Gastrocnemius medialis (tissue), 4 donors: Measurements from ENCODE around the gene MAGI1.

ENCODE experiments used
- POLR2A ChIP-seq, 2 donors: fragments of 450-650 bp; IDR thresholded peaks; one replicate each; pipeline ENCODE4 v1.6.1; 2017; ENCODE audit warnings: antibody characterized with exemption in 2 of 2, mild to moderate bottlenecking in 2 of 2, moderate library complexity in 2 of 2
- TF ChIP-seq, protein P1 (sequence below), 5 experiments: fragments of 450-650 bp in 3 of 5; fragments of 200-600 bp in 2 of 5; sonication (generic) in 2 of 5; IDR thresholded peaks in 4 of 5; conservative IDR thresholded peaks in 1 of 5; 1 replicate in 4 of 5; 2 replicates in 1 of 5; pipeline ENCODE4 v1.5.1; 2016 to 2019; ENCODE audit warnings: antibody characterized with exemption in 5 of 5, mild to moderate bottlenecking in 3 of 5, moderate library complexity in 3 of 5

DNA sequence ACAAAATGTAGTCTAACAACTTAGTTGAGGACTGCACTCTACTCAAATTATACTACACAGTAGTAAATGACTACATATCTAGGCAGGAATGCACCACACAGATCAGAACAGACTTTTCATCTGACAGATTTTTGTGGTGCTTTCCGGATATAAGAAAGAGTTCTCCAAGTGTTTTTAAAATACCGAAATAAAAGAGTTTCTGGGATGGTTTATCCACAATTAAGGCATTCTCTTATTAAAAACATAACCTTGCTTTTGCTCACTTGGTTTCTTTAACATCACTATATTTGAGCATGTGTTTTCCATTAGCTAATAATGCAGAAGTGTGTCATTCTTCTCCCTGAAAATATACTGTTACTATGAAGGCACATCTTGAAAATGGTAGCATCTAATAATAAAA is 132.9 kb downstream of the MAGI1 start:
- TF ChIP-seq, protein P1, sequence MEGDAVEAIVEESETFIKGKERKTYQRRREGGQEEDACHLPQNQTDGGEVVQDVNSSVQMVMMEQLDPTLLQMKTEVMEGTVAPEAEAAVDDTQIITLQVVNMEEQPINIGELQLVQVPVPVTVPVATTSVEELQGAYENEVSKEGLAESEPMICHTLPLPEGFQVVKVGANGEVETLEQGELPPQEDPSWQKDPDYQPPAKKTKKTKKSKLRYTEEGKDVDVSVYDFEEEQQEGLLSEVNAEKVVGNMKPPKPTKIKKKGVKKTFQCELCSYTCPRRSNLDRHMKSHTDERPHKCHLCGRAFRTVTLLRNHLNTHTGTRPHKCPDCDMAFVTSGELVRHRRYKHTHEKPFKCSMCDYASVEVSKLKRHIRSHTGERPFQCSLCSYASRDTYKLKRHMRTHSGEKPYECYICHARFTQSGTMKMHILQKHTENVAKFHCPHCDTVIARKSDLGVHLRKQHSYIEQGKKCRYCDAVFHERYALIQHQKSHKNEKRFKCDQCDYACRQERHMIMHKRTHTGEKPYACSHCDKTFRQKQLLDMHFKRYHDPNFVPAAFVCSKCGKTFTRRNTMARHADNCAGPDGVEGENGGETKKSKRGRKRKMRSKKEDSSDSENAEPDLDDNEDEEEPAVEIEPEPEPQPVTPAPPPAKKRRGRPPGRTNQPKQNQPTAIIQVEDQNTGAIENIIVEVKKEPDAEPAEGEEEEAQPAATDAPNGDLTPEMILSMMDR (IDR thresholded peaks at IDR 0.05 in 4 of 5, conservative IDR thresholded peaks at IDR 0.05 in 1 of 5) = no peak
- TF ChIP-seq POLR2A (IDR thresholded peaks at IDR 0.05) = no peak
